Activated naive CD8-positive, alpha-beta T cell treated with anti-CD3 and anti-CD28 coated beads, Interleukin-2, amount 10 ng/mL, durations not matched to agents 7 days and 5 days (primary cell): ENCODE measurements around the gene NRN1L. TPM values are rescaled to one million over a fixed set of nuclear protein-coding genes. Genes with fewer than 3 reads are reported as not detected.

Experiments
- ATAC-seq: fragments of 150-1000 bp; cut with Tn5 transposase; one replicate; pipeline ENCODE4 v1.10.0; 2021; ENCODE audit warnings: low read depth, moderate library complexity
- POLR2A ChIA-PET: fragments of 350-600 bp; sonication (Branson Sonifier 250); formaldehyde crosslinking; loops from one replicate; lab custom pipeline; 2021; ENCODE audit warnings: antibody characterized with exemption; lab: Charles Lee
- DNase-seq: peaks from one replicate; pipeline ENCODE4 v3.0.0; 2021
- H3K27ac Mint-ChIP-seq: one replicate; pipeline ENCODE4 v1.8.0; 2022; ENCODE audit warnings: mild to moderate bottlenecking, mixed read lengths
- H3K27me3 Mint-ChIP-seq: one replicate; pipeline ENCODE4 v1.8.0; 2022; ENCODE audit warnings: mild to moderate bottlenecking, moderate library complexity, mixed read lengths
- H3K36me3 Mint-ChIP-seq: one replicate; pipeline ENCODE4 v1.8.0; 2021; ENCODE audit warnings: mild to moderate bottlenecking, mixed read lengths
- H3K4me1 Mint-ChIP-seq: one replicate; pipeline ENCODE4 v1.8.0; 2021; ENCODE audit warnings: mixed read lengths
- H3K4me3 Mint-ChIP-seq: one replicate; pipeline ENCODE4 v1.8.0; 2022; ENCODE audit warnings: mild to moderate bottlenecking, moderate library complexity, mixed read lengths
- H3K9me3 Mint-ChIP-seq: one replicate; pipeline ENCODE4 v1.8.0; 2021; ENCODE audit warnings: mixed read lengths
- total RNA-seq, 2 experiments: library from RNA; stranded (reverse); gene quantifications; one replicate each; pipeline ENCODE4 v1.2.3, GENCODE V29; 2021

NRN1L gene
- total RNA-seq, 2 experiments from 2014 or later, result 2.1 to 3.1 TPM

DNA sequence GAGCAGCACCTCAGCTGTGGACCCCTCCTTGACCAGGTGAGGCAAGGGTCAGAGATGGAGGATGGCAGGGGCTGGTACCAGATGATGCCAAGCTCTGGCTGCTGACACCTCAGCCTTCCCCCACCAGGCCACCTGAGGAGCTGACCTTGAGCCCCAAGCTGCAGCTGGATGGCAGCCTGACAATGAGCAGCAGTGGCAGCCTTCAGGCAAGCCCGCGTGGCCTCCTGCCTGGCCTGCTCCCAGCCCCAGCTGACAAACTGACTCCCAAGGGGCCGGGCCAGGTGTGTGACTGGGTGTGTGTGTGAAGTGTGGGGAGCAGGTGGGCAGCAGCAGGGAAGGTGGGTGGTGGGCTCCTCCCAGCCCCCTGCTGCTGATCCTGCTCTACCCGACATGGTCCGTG lies 4.7 kb upstream of the NRN1L start:
- Mint-ChIP-seq H3K4me3 (no peak overlapping the region), H3K36me3 (peaks cover 20% of the 10 kb centered on the region), H3K4me1 (peaks cover 13% of the 10 kb centered on the region), H3K9me3 (no peaks in the 10 kb centered on the region), H3K27me3 (no peaks in the 10 kb centered on the region), H3K27ac (no peak overlapping the region)
- DNase-seq (no peak), ATAC-seq (no peak)
- POLR2A ChIA-PET, result interaction anchor here (1.1 kb wide), 1 partner anchor 56 kb away, joined by 3 read pairs; no protein-coding TSS in a partner anchor

DNA sequence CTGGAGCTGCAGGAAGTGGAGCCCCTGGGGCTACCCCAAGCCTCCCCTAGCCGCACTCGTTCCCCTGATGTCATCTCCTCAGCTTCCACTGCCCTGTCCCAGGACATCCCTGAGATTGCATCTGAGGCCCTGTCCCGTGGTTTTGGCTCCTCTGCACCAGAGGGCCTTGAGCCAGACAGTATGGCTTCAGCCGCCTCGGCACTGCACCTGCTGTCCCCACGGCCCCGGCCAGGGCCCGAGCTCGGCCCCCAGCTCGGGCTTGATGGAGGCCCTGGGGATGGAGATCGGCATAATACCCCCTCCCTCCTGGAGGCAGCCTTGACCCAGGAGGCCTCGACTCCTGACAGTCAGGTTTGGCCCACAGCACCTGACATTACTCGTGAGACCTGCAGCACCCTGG lies 4.1 kb upstream of the NRN1L start:
- no peak for DNase-seq
- H3K9me3 Mint-ChIP-seq, result no peaks in the 10 kb centered on the region
- H3K4me1 Mint-ChIP-seq, result peaks cover 6% of the 10 kb centered on the region
- no peak overlapping the region for H3K27ac Mint-ChIP-seq
- no peaks in the 10 kb centered on the region for H3K27me3 Mint-ChIP-seq
- H3K4me3 Mint-ChIP-seq, result no peak overlapping the region
- H3K36me3 Mint-ChIP-seq, result peaks cover 20% of the 10 kb centered on the region
- ATAC-seq, result no peak
- POLR2A ChIA-PET, result no interaction called here

DNA sequence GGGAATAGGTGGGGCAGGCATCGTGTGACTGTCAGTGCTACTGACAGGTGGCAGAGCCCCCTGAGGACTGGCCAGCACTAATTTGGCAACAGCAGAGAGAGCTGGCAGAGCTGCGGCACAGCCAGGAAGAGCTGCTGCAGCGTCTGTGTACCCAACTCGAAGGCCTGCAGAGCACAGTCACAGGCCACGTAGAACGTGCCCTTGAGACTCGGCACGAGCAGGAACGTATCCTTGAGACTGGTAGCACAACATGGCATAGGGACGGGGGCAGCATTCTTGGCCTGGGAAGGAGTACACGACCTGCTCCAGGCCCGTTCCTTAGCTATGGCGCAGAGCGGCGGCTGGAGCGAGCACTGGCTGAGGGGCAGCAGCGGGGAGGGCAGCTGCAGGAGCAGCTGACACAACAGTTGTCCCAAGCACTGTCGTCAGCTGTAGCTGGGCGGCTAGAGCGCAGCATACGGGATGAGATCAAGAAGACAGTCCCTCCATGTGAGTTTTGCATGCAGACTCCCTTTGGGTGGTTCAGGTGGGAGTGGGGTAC lies 3.0 kb upstream of the NRN1L start:
- POLR2A ChIA-PET, result no interaction called here
- no peak overlapping the region for H3K4me3 Mint-ChIP-seq
- H3K27ac Mint-ChIP-seq, result no peak overlapping the region
- peaks cover 18% of the 10 kb centered on the region for H3K36me3 Mint-ChIP-seq
- no peaks in the 10 kb centered on the region for H3K27me3 Mint-ChIP-seq
- DNase-seq (no peak), ATAC-seq (no peak)
- peaks cover 3% of the 10 kb centered on the region for H3K4me1 Mint-ChIP-seq
- H3K9me3 Mint-ChIP-seq, result no peaks in the 10 kb centered on the region

DNA sequence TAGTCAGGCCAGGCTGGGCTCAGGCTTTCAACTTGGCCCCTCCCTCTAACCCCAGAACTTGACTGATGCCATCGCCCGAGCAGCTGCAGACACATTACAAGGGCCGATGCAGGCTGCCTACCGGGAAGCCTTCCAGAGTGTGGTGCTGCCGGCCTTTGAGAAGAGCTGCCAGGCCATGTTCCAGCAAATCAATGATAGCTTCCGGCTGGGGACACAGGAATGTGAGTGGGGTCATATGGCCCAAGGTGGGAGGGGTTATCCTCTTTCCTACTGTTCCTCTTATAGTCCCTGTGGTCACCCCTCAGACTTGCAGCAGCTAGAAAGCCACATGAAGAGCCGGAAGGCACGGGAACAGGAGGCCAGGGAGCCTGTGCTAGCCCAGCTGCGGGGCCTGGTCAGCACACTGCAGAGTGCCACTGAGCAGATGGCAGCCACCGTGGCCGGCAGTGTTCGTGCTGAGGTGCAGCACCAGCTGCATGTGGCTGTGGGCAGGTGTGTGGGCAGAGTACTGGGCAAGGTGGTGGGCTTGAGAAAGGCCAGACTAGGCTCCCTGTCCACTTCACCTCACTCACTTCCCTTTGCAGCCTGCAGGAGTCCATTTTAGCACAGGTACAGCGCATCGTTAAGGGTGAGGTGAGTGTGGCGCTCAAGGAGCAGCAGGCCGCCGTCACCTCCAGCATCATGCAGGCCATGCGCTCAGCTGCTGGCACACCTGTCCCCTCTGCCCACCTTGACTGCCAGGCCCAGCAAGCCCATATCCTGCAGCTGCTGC lies 2.1 kb upstream of the NRN1L start:
- POLR2A ChIA-PET, result interaction anchor here (1.1 kb wide), 1 partner anchor 54 kb away, joined by 3 read pairs; the partner anchor contains the start of gene PSMB10
- no peak for ATAC-seq

DNA sequence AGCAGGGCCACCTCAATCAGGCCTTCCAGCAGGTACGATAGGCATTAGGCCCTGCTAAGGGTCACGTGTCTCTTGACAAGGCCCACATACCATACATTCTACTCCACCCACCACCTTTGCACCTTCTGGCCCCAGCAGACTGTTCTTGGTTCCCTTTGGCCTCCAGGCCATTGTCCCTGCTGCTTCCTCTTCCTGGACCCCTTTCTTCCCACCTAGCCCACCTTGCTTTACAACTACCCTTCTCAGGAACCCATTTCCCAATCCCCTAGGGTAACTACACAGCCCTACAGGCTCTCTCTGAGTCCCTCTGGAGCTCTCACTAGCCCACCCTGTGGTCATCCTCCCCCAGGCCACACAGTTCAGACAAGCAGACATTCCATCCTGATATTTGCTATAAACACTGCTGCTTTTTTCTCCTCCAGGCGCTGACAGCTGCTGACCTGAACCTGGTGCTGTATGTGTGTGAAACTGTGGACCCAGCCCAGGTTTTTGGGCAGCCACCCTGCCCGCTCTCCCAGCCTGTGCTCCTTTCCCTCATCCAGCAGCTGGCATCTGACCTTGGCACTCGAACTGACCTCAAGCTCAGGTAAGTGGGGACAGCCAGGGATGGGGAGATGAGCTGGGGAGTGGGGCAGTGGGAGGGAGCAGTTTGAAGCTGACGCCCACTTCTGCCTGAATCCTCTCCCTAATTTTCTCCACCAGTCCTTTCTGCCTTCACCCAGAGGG lies 1.4 kb upstream of the NRN1L start:
- Mint-ChIP-seq H3K27me3 (no peaks in the 10 kb centered on the region), H3K9me3 (no peaks in the 10 kb centered on the region), H3K27ac (no peak overlapping the region), H3K4me3 (no peak overlapping the region), H3K36me3 (peaks cover 15% of the 10 kb centered on the region), H3K4me1 (peaks cover 3% of the 10 kb centered on the region)
- DNase-seq (no peak), ATAC-seq (peak; percentile 9)
- POLR2A ChIA-PET, result interaction anchor here (1.0 to 1.2 kb wide), 3 partner anchors 45 to 58 kb away, joined by 3 to 6 read pairs (median 3); partner anchors contain the start of gene PSMB10

More for the DNA sequence above, 2.1 kb upstream of the NRN1L start:
- H3K27me3 Mint-ChIP-seq, result no peaks in the 10 kb centered on the region
- H3K27ac Mint-ChIP-seq, result no peak overlapping the region
- no peaks in the 10 kb centered on the region for H3K9me3 Mint-ChIP-seq
- DNase-seq, result no peak
- H3K4me1 Mint-ChIP-seq, result peaks cover 3% of the 10 kb centered on the region
- no peak overlapping the region for H3K4me3 Mint-ChIP-seq
- peaks cover 15% of the 10 kb centered on the region for H3K36me3 Mint-ChIP-seq

DNA sequence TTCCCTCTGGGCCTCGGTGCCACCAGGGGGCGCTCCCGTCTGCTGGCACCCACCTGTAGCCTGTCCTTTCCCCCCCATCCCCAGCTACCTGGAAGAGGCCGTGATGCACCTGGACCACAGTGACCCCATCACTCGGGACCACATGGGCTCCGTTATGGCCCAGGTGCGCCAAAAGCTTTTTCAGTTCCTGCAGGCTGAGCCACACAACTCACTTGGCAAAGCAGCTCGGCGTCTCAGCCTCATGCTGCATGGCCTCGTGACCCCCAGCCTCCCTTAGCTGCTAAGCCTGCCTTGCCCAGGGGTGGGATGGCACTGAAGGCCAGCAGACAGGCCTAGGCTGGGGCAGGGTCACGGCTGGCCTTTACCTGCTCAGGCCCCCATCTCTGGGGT lies 818 bp upstream of the NRN1L start:
- Mint-ChIP-seq H3K27ac (no peak overlapping the region), H3K9me3 (no peaks in the 10 kb centered on the region), H3K4me3 (no peak overlapping the region), H3K36me3 (peaks cover 12% of the 10 kb centered on the region), H3K27me3 (no peaks in the 10 kb centered on the region), H3K4me1 (peaks cover 3% of the 10 kb centered on the region)
- POLR2A ChIA-PET, result interaction anchor here (1.0 to 1.2 kb wide), 3 partner anchors 45 to 57 kb away, joined by 3 to 6 read pairs (median 3); partner anchors contain the start of gene PSMB10
- DNase-seq (peak; percentile 84), ATAC-seq (peak; percentile 71)

DNA sequence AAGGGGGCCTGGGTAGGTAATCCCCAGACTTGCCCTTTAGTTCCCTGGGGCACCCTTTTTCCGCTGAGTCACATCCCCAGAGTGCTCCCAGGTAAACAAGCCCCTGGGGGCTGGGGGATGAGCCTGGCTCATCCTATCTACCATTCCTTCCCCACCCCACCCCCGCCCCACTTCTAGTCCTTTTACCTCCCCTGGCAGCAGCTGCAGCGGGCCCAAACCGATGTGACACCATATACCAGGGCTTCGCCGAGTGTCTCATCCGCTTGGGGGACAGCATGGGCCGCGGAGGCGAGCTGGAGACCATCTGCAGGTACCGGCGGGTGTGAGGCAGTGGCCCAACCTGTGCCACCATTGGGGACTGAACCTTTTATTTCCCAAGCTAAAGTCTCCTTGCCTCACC lies 860 bp downstream of the NRN1L start:
- H3K27me3 Mint-ChIP-seq, result no peaks in the 10 kb centered on the region
- no peak for ATAC-seq
- POLR2A ChIA-PET, result interaction anchor here (1.0 kb wide), 1 partner anchor 46 kb away, joined by 3 read pairs; the partner anchor contains the start of gene CTRL
- H3K4me3 Mint-ChIP-seq, result no peak overlapping the region
- DNase-seq, result no peak
- H3K9me3 Mint-ChIP-seq, result no peaks in the 10 kb centered on the region
- peaks cover 11% of the 10 kb centered on the region for H3K36me3 Mint-ChIP-seq
- H3K27ac Mint-ChIP-seq, result no peak overlapping the region
- H3K4me1 Mint-ChIP-seq, result peaks cover 3% of the 10 kb centered on the region

DNA sequence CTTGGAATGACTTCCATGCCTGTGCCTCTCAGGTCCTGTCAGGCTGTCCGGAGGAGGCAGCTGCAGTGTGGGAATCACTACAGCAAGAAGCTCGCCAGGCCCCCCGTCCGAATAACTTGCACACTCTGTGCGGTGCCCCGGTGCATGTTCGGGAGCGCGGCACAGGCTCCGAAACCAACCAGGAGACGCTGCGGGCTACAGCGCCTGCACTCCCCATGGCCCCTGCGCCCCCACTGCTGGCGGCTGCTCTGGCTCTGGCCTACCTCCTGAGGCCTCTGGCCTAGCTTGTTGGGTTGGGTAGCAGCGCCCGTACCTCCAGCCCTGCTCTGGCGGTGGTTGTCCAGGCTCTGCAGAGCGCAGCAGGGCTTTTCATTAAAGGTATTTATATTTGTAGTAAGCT lies 1.3 kb downstream of the NRN1L start:
- Mint-ChIP-seq H3K9me3 (no peaks in the 10 kb centered on the region), H3K36me3 (peaks cover 11% of the 10 kb centered on the region), H3K27me3 (no peaks in the 10 kb centered on the region), H3K27ac (no peak overlapping the region), H3K4me1 (peaks cover 3% of the 10 kb centered on the region), H3K4me3 (no peak overlapping the region)
- DNase-seq, result no peak
- POLR2A ChIA-PET, result interaction anchor here (0.7 to 1.0 kb wide), 2 partner anchors 12 to 45 kb away, joined by 3 read pairs; partner anchors contain the start of gene CTRL
- no peak for ATAC-seq

DNA sequence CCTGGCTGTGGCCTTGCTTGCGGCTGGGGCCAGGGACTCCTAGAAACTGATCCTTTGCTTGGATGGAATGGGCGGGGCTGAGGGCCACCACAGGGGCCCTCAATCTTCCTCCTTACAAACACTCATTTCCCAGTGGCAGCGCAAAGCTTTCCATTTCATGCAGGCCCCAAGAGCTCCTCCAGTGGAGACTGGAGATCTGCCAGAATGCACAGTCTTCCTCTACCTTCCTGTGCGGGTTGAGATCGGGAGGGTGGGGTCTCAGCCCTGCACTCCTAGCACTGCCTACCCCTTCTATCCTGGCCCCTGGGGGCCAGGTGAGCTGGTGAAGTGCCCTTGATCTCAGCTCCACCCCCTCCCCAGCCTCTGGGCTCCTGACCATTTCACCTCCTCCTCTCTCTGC lies 1.7 kb downstream of the NRN1L start:
- no peak overlapping the region for H3K27ac Mint-ChIP-seq
- ATAC-seq (no peak), DNase-seq (no peak)
- peaks cover 3% of the 10 kb centered on the region for H3K4me1 Mint-ChIP-seq
- H3K4me3 Mint-ChIP-seq, result no peak overlapping the region
- peaks cover 11% of the 10 kb centered on the region for H3K36me3 Mint-ChIP-seq
- H3K27me3 Mint-ChIP-seq, result no peaks in the 10 kb centered on the region
- no peaks in the 10 kb centered on the region for H3K9me3 Mint-ChIP-seq
- POLR2A ChIA-PET, result interaction anchor here (0.7 to 1.1 kb wide), 3 partner anchors 13 to 50 kb away, joined by 3 to 5 read pairs (median 3); partner anchors contain the start of genes CTRL and PSMB10

DNA sequence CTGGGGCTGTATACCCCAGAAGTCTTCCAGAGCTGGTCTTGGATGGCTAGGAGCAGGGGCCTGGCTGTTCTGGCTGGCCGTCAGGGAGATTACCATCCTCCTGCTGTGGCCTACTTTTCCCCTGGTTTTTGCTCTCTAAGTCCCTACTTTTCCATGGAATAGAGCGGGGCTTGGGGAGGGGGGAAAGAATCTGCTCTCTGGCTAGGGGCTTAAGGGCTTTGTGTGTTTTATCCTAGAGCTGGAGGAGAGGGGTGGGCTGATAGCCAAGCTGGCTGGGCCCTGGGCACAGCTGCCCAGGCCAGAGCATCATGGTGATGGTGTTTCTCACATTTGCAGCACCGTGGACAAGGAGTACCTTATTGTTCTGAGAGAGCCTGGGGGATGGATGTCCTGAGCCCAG lies 3.6 kb downstream of the NRN1L start:
- H3K9me3 Mint-ChIP-seq, result no peaks in the 10 kb centered on the region
- DNase-seq (no peak), ATAC-seq (no peak)
- H3K4me3 Mint-ChIP-seq, result no peak overlapping the region
- POLR2A ChIA-PET, result interaction anchor here (2.7 kb wide), 1 partner anchor 47 kb away, joined by 9 read pairs; no protein-coding TSS in a partner anchor
- H3K27me3 Mint-ChIP-seq, result no peaks in the 10 kb centered on the region
- H3K27ac Mint-ChIP-seq, result no peak overlapping the region
- H3K4me1 Mint-ChIP-seq, result peaks cover 8% of the 10 kb centered on the region
- H3K36me3 Mint-ChIP-seq, result peaks cover 6% of the 10 kb centered on the region

DNA sequence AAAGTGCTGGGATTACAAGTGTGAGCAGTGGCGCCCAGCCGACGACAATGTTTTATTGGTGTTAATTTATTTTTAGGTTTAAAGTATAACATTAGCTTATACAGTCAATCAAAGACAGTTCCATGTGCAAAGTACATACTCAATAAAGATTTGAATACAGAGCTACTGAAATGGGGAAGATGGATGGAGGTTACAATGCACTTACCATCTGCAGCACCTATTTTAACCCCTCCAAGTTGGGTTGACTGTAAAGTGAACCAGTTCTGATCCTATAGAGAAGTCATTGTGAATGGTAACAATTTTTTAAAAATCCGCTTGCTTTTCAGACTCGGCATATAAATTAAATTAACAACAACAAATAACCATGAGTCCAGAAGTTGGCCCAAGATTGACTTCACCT lies 7.7 kb downstream of the NRN1L start:
- Mint-ChIP-seq H3K9me3 (no peaks in the 10 kb centered on the region), H3K36me3 (peaks cover 2% of the 10 kb centered on the region), H3K27me3 (no peaks in the 10 kb centered on the region), H3K4me3 (peak overlapping the region; percentile 86), H3K4me1 (peaks cover 18% of the 10 kb centered on the region), H3K27ac (peak overlapping the region; percentile 82)
- DNase-seq (no peak), ATAC-seq (no peak)
- POLR2A ChIA-PET, result interaction anchor here (0.5 to 2.8 kb wide), 8 partner anchors 15 to 400 kb away, joined by 3 to 13 read pairs (median 5); partner anchors contain the start of gene PSMB10

DNA sequence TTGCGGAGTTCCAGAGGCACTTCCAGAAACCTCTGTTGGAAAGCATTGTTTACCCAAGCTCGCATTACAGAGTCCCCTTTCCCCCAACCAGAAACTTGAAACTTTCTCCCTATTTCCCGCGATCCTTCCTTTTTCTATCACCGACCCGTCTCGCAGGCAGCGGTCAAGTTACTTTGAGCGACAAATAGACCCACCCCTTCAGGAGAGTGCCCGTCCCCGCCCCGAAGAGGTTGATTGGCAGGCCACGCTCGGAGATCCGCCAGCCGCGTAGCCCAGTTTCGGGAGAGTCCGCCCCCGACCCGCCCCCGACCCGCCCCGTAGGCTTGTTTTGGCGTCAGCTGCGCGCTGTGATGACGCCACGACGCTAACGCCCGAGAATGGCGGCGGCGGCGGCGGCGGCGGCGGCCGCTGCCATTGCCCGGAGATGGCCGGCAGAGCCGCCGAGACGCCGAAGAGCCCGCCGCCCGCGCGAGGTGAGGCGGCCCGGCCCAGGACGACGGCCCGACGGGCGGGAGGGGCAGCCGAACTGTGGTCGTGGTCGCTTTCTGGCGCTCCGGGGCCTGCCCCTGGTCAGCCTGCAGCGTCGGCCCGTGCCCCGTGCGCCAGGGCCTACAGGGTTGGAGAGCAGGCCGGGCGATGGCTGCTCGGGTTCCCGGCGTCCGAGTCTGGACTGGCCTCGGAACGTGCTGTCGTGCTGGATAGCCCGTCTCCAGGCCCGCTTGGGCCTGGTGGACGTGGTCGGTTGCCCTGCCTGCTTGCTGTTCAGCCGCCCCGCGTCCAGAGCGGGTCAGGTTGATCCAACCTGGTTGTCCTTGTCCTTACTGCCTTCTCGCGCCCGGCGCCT lies 8.4 kb downstream of the NRN1L start, which contains the start of gene PSKH1:
PSKH1 (plus strand) TSS at position 356 of the 844 bp plus-strand sequence. CDS start 15,496 bp downstream, outside the sequence.
- POLR2A ChIA-PET, result interaction anchor here (0.5 to 2.8 kb wide), 9 partner anchors 16 to 401 kb away, joined by 3 to 13 read pairs (median 4); partner anchors contain the start of gene PSMB10
- Mint-ChIP-seq H3K27me3 (no peaks in the 10 kb centered on the region), H3K4me1 (peaks cover 18% of the 10 kb centered on the region), H3K27ac (peak within 1 kb of the TSS; percentile 96), H3K9me3 (no peaks in the 10 kb centered on the region), H3K36me3 (peaks cover 2% of the 10 kb centered on the region), H3K4me3 (peak within 1 kb of the TSS; percentile 86)
- DNase-seq, result peak; percentile 89
- ATAC-seq, result peak; percentile 97
